Measurements from ENCODE around the gene EEF1AKMT3.

Gene EEF1AKMT3

GRCh38 chr12:57772429-57773322 is at the start of gene EEF1AKMT3:
EEF1AKMT3 (plus strand) TSS chr12:57772614; CDS start chr12:57772725, 111 bp downstream.
- in situ Hi-C loops (cut with MboI; ENCODE audit: low sequenced_read_pairs): no loop called here

GRCh38 chr12:57722716-57723629 is 49.4 kb upstream of the EEF1AKMT3 start:
- in situ Hi-C loops (cut with MboI; ENCODE audit: low sequenced_read_pairs): no loop called here

GRCh38 chr12:57723630-57723962 is 48.8 kb upstream of the EEF1AKMT3 start:
- in situ Hi-C loops (cut with MboI; ENCODE audit: low sequenced_read_pairs): no loop called here

GRCh38 chr12:57724003-57724935 is 48.1 kb upstream of the EEF1AKMT3 start:
- in situ Hi-C loops (cut with MboI; ENCODE audit: low sequenced_read_pairs): no loop called here

GRCh38 chr12:57724936-57725740 is 47.3 kb upstream of the EEF1AKMT3 start:
- in situ Hi-C loops (cut with MboI; ENCODE audit: low sequenced_read_pairs): no loop called here

- in situ Hi-C loops (cut with MboI; ENCODE audit: low sequenced_read_pairs): no loop called here
Measured at GRCh38 chr12:57725851-57726150, 46.6 kb upstream of the EEF1AKMT3 start.

GRCh38 chr12:57726151-57726883 is 46.1 kb upstream of the EEF1AKMT3 start:
- in situ Hi-C loops (cut with MboI; ENCODE audit: low sequenced_read_pairs): no loop called here

GRCh38 chr12:57726884-57727757 is 45.3 kb upstream of the EEF1AKMT3 start:
- in situ Hi-C loops (cut with MboI; ENCODE audit: low sequenced_read_pairs): no loop called here

GRCh38 chr12:57727758-57728395 is 44.5 kb upstream of the EEF1AKMT3 start:
- in situ Hi-C loops (cut with MboI; ENCODE audit: low sequenced_read_pairs): no loop called here

- in situ Hi-C loops (cut with MboI; ENCODE audit: low sequenced_read_pairs): no loop called here
Measured at GRCh38 chr12:57729321-57729844, 43.0 kb upstream of the EEF1AKMT3 start.

GRCh38 chr12:57730336-57731067 is 41.9 kb upstream of the EEF1AKMT3 start:
- in situ Hi-C loops (cut with MboI; ENCODE audit: low sequenced_read_pairs): no loop called here

GRCh38 chr12:57731411-57732080 is 40.9 kb upstream of the EEF1AKMT3 start:
- in situ Hi-C loops (cut with MboI; ENCODE audit: low sequenced_read_pairs): no loop called here

- in situ Hi-C loops (cut with MboI; ENCODE audit: low sequenced_read_pairs): no loop called here
Measured at GRCh38 chr12:57732270-57732669, 40.1 kb upstream of the EEF1AKMT3 start.

GRCh38 chr12:57732726-57733593 is 39.5 kb upstream of the EEF1AKMT3 start:
- in situ Hi-C loops (cut with MboI; ENCODE audit: low sequenced_read_pairs): no loop called here

GRCh38 chr12:57733928-57734327 is 38.5 kb upstream of the EEF1AKMT3 start:
- in situ Hi-C loops (cut with MboI; ENCODE audit: low sequenced_read_pairs): no loop called here
